NCI-H128 (cell line): Measurements from ENCODE around the gene ALDH8A1.

Source experiments
- DNase-seq: peaks from one replicate; lab custom pipeline; 2025; ENCODE audit not compliant: unreplicated experiment; lab: John Stamatoyannopoulos, UW

The ALDH8A1 gene

DNA sequence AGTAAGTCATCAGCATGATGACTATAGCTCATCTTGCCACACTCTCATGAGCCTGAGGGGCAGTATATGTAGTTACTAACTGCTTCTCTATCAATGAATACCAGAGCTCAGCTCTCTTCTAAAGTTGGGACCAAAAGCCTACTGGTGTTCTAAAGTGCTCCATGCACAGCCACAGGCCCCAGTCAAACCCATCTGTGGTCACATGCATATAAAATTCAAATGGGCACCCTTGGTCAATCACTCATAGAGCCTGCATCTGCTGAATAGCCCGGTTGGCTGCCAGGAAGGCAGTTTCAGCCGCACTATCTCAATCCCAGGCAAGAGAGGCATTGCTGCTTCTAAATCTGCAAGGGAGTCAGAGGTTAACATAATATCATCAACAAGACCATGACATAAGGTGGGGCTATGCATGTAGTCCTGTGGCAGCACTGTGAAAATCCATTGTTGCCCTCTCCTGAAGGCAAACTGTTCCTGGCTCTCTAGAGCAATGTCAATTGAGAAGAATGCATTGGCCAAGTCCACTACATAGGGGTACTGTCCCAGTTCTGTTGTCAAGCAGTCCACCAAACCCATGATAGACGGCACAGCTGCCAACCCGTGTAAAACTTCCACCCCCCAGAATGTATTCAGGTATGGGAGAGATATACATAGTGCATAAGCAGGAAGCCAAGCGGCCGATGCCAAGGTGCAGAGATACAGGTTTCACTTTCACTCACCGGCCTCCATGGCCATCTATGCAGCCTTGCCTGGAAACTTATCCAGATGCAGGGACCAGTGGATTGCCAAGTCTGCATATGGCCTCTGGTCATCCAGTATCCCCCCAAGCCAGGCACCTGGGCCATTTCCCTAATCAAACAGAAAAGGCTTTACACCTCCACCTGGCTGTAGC is 76.2 kb downstream of the ALDH8A1 start:
- no peak for DNase-seq

DNA sequence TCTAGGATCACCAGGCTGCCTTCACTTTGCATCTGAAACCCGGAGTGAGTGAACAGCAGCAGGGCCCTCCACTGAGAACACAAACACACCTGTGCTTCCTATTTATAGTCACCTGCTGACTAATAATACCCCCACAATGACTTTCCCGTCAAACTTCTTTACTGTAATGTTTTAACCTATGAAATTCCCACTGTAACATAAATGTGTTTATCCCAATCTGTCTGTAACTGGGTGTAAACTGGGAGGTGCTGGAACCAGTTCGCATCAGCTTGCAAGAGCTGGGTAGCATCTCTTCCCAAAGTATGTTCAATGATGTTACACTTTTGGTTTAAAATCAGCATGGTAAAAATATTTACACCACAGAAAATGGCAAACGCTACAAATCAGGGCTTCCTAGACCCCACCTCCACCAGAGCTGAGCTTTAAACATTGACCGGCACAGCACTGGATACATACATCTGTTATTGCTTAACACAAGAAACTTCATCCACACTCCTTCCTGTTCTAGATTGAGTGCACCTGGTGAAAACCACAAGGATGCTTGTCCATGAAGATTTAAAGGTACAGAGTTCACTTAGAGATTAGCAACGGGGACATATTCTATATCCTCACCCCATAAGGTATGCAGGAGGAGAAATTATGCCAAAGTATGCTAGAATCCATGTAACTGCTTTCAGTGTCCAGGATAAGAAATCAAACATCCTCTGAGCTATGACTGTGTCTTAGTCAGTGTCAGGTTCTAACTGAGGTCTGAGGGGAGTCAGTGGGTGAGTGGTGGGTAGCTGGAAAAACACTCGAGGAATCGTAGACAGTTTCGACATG is 79.0 kb downstream of the ALDH8A1 start:
- no peak for DNase-seq

DNA sequence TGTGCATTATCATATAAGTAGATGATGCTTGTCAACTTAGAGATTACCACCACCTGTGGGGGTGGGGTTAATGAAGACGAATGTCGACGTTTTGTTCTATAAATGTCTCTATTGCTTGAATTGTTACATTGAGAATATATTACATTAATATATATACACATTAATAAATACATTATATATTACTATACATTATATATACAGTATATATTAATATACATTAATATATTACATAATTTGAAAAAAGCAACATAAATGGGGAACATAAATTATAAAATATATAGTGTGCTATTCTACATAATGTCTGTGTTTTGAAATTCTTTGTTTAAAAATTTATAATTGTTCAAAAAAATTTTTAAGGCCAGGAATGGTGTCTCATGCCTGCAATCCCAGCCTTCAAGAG is 81.1 kb downstream of the ALDH8A1 start:
- DNase-seq = no peak
